ENCODE measurements around the gene CNOT6. TPM values are rescaled to one million over a fixed set of nuclear protein-coding genes. Genes with fewer than 3 reads are reported as not detected.

CNOT6 gene
- total RNA-seq, 1 donor from 2014 or later, result 24.9 TPM

DNA sequence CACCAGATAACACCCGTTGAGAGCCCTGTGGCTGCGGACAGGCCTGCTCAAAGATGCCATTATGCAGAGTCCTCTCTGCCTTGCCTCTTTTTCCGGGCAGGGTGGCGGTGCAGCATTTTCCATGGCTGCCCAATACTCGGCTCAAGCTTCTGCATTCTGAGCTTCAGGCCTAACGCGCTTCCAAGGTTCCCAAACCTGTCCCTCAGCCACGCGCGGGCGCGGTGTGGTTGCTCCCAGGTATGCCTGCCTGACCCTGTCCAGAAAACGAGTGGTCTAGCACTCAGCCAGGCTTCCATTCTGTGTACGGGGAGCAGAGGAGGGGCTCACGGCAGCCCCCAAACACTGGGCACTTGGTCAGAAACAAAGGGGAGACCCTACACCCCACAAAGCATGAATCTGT is 27.9 kb upstream of the CNOT6 start:
- ATAC-seq (ENCODE audit: low read depth), result no peak
- no peak overlapping the region for H3K27ac Mint-ChIP-seq
- H3K9me3 Mint-ChIP-seq, result no peaks in the 10 kb centered on the region
- H3K36me3 Mint-ChIP-seq (ENCODE audit: low read depth), result no peaks in the 10 kb centered on the region
- no peak for DNase-seq
- peaks cover 7% of the 10 kb centered on the region for H3K27me3 Mint-ChIP-seq
- no peaks in the 10 kb centered on the region for H3K4me1 Mint-ChIP-seq
- ChIA-PET CTCF (no interaction called here), POLR2A (no interaction called here)
- no peak overlapping the region for H3K4me3 Mint-ChIP-seq
- intact Hi-C loops (cut with micrococcal nuclease), result no loop called here
- TF ChIP-seq, protein P1, sequence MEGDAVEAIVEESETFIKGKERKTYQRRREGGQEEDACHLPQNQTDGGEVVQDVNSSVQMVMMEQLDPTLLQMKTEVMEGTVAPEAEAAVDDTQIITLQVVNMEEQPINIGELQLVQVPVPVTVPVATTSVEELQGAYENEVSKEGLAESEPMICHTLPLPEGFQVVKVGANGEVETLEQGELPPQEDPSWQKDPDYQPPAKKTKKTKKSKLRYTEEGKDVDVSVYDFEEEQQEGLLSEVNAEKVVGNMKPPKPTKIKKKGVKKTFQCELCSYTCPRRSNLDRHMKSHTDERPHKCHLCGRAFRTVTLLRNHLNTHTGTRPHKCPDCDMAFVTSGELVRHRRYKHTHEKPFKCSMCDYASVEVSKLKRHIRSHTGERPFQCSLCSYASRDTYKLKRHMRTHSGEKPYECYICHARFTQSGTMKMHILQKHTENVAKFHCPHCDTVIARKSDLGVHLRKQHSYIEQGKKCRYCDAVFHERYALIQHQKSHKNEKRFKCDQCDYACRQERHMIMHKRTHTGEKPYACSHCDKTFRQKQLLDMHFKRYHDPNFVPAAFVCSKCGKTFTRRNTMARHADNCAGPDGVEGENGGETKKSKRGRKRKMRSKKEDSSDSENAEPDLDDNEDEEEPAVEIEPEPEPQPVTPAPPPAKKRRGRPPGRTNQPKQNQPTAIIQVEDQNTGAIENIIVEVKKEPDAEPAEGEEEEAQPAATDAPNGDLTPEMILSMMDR (IDR thresholded peaks at IDR 0.05), result no peak

DNA sequence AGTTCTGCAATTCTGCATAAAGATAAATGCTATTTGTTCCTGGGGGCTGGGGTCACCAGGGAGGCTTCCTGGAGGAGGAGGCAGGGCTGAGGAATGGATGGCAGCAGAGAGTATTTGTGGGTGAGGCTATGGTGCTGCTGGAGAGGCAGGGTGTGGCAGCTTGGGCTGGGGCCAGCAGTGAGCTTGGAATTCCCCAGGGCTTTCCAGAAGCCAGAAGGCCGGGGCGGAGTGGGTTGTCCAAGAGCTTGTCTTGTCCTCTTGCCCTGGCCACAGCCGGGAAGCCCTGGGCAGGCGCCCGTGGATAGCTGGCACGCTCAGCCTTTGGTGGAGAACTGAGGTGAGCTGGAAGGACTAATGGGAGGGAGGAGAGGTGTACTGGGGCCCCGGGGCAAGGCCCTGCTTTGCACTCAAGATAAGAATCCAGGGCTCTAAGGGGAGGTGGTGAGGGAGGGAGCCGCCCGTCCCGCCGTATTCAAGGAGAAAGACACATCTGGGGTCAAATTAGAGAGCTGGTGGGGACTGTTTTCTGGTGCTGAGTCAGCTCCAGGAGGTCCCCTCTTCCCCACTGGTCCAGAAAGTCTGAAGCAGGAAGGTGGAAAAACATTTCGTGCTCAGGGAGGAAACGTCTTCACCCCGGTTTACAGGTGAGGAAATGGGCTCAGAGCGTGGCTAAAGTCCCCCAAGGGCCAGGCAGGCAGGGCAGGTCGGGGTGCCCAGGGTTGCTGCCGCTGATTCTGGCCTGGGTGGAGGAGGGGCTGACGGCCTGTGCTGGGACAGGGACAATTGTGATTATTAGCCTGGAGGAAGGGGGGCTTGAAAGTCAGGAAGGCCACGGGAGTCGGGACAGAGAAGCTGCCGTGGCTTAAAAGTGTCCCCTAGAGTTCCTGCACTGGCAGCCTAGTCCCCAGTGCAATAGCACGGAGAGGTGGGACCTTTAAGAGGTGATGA is 26.9 kb upstream of the CNOT6 start:
- CTCF ChIA-PET, result no interaction called here
- TF ChIP-seq, protein P1 (IDR thresholded peaks at IDR 0.05), result no peak
- Mint-ChIP-seq H3K36me3 (ENCODE audit: low read depth) (no peaks in the 10 kb centered on the region), H3K27me3 (peaks cover 10% of the 10 kb centered on the region), H3K4me3 (no peak overlapping the region), H3K9me3 (no peaks in the 10 kb centered on the region), H3K27ac (no peak overlapping the region), H3K4me1 (no peaks in the 10 kb centered on the region)
- intact Hi-C loops (cut with micrococcal nuclease), result no loop called here
- POLR2A ChIA-PET, result no interaction called here
- no peak for DNase-seq
- ATAC-seq (ENCODE audit: low read depth), result no peak

DNA sequence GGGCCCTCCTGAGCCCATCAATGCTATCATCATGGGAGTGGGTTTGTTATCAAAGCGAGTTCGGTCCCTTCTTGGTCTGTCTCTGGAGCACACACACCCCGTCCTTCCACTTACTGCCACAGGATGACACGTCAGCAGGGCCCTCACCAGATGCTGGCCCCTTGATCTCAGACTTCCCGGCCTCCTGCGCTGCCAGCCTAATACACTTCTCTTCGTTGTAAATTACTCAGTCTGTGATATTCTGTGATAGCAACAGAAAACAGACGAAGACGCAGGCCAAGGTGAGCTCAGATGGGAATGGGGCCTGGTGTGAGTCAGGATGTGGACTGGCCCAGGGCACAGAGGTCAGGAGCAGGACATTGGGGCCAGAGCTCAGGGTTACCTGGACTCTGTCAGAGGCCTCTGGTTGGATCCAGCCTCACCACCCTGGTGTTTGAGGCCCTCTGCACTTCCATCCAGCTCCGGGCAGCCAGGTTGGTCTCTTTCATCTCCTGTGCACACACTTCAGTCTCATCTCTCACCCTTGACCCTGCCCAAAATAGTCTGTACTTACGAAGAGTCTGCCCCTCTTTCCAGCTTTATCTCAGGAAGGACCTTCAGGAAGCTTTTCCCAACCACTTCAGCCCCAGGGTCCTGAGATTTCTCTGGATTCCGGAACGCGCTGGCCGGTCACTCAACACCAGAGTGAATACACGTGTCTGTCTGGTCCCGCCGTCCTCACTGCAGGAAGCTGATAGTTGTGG is 26.0 kb upstream of the CNOT6 start:
- H3K4me3 Mint-ChIP-seq, result no peak overlapping the region
- H3K9me3 Mint-ChIP-seq, result no peaks in the 10 kb centered on the region
- POLR2A ChIA-PET, result no interaction called here
- no peaks in the 10 kb centered on the region for H3K4me1 Mint-ChIP-seq
- CTCF ChIA-PET, result no interaction called here
- no peak overlapping the region for H3K27ac Mint-ChIP-seq
- no peaks in the 10 kb centered on the region for H3K36me3 Mint-ChIP-seq (ENCODE audit: low read depth)
- TF ChIP-seq, protein P1 (IDR thresholded peaks at IDR 0.05), result no peak
- ATAC-seq (ENCODE audit: low read depth) (no peak), DNase-seq (no peak)
- intact Hi-C loops (cut with micrococcal nuclease), result no loop called here
- H3K27me3 Mint-ChIP-seq, result peaks cover 10% of the 10 kb centered on the region

DNA sequence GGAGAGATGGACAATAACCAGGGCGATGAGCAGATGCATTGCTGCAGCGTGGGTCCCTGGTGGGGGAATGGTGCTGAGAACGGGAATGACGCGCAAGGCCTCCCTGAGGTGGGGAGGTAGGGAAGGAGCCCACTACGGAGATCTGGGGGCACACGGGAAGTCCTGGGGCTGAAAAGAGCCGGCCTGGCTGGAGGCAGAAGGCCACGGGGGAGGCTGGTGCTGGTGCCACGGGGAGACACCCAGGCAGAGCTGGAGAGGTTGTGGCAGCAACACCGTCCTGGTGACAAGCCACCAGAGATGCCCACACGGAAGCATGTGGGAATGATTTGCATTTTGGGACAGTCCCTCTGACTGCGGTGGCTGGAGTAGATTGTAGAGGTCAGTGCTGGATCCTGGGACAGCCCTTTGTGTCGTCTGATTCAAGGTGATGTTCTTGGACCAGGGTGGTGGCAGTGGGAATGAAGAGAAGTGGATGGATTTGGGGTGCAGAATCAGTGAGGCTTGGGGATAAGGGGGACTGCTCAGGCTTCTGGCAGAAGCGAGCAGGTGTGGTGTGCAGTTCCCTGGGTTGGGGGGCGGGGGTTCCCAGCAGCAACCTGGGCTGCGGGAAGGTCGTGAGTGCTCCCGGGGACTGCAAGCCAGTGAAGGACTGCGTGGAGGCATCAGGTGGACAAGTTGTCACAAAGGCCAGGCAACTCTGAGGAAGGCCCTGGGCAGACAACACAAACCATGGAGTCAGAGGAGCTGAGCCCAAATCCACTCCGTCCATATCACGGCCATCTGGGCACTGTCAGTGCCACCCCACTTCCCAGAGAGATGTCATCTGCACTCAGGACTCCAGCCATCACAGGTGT is 25.2 kb upstream of the CNOT6 start:
- Mint-ChIP-seq H3K4me1 (no peaks in the 10 kb centered on the region), H3K4me3 (no peak overlapping the region), H3K27me3 (peaks cover 10% of the 10 kb centered on the region), H3K36me3 (ENCODE audit: low read depth) (no peaks in the 10 kb centered on the region), H3K9me3 (no peaks in the 10 kb centered on the region), H3K27ac (no peak overlapping the region)
- DNase-seq (no peak), ATAC-seq (ENCODE audit: low read depth) (no peak)
- intact Hi-C loops (cut with micrococcal nuclease), result no loop called here
- TF ChIP-seq, protein P1 (IDR thresholded peaks at IDR 0.05), result no peak
- POLR2A ChIA-PET, result no interaction called here
- CTCF ChIA-PET, result no interaction called here

DNA sequence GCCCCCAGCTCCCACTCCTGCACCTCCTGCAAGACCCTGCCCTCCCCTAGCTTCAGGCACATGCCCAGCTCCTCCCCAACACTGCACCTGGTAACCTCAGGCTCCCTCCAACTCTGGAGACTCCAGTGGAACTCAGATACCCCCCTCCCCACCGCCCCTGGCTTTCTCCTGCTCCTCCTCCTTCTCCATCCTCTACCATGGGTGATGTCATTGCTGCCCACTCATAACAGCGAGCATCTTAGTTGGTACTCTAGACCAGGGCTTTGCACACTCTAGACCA is 24.7 kb upstream of the CNOT6 start:
- Mint-ChIP-seq H3K27ac (no peak overlapping the region), H3K4me3 (no peak overlapping the region), H3K36me3 (ENCODE audit: low read depth) (no peaks in the 10 kb centered on the region), H3K4me1 (no peaks in the 10 kb centered on the region), H3K9me3 (no peaks in the 10 kb centered on the region), H3K27me3 (peaks cover 10% of the 10 kb centered on the region)
- intact Hi-C loops (cut with micrococcal nuclease), result no loop called here
- CTCF ChIA-PET, result interaction anchor here (2.9 kb wide), 1 partner anchor 175 kb away, joined by 20 read pairs; no protein-coding TSS in a partner anchor
- DNase-seq (no peak), ATAC-seq (ENCODE audit: low read depth) (no peak)
- POLR2A ChIA-PET, result no interaction called here
- TF ChIP-seq, protein P1 (IDR thresholded peaks at IDR 0.05), result no peak

All from activated B cell treated with CpG ODN at 0.5 μM for 24 hours (primary cell).